CD4-positive, alpha-beta T cell treated with Interferon gamma for 1 hour (primary cell): ENCODE results near the gene FLNA.

Experiments
- DNase-seq: peaks from one replicate; pipeline ENCODE4 v3.0.0-alpha.2; 2020

Gene FLNA

DNA sequence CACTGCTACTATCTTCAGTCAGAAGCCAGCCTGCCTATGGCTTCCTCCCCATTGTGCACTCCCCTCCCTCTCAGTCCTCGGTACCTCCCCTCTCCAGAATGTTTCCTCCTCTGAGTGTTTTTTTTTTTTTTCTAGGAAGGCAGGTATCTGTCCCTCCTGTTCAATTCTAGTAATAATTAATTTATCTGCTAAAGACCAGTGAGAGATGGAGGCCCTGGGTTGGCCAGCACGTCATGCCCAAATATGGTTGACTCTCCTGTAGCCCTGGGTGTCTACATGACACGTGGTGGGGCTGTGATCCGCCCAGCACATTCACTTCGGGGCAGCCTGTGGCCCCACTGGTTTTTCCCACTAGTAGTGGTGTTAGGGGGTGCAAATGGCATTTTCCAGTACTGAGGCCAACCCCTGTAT is 1.8 kb downstream of the FLNA start:
- DNase-seq, result peak; percentile 40

DNA sequence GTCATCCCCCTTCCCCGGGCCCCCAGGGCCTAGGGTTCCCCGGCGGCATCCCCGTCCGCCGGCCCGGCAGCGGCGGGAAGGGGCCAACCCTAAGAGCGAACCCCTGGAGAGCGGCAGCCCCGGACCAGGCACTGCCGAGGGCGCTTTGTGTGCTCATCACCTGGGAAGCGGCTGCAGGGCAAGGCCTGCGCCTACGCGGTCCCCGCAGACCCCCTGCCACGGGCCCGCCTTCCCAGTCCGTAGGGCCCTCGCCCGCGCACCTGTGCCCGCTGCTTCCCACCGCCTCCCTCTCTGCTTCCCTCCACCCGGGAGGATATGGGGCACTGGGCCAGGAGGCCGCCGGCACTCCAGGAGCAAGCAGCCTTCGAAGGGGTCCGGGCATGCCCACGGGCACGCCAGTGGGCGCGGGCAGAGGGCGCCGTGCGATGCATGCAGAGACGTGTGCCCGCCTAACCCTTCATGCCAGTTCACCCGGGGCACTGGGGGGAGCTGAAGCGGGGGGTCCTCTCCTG is 2.6 kb downstream of the FLNA start:
- no peak for DNase-seq

- DNase-seq, result peak; percentile 94
Observed at GRCh38 chrX:154371017-154371788, 3.2 kb downstream of the FLNA start.

GRCh38 chrX:154370300-154371016 is 4.0 kb downstream of the FLNA start:
- no peak for DNase-seq

DNA sequence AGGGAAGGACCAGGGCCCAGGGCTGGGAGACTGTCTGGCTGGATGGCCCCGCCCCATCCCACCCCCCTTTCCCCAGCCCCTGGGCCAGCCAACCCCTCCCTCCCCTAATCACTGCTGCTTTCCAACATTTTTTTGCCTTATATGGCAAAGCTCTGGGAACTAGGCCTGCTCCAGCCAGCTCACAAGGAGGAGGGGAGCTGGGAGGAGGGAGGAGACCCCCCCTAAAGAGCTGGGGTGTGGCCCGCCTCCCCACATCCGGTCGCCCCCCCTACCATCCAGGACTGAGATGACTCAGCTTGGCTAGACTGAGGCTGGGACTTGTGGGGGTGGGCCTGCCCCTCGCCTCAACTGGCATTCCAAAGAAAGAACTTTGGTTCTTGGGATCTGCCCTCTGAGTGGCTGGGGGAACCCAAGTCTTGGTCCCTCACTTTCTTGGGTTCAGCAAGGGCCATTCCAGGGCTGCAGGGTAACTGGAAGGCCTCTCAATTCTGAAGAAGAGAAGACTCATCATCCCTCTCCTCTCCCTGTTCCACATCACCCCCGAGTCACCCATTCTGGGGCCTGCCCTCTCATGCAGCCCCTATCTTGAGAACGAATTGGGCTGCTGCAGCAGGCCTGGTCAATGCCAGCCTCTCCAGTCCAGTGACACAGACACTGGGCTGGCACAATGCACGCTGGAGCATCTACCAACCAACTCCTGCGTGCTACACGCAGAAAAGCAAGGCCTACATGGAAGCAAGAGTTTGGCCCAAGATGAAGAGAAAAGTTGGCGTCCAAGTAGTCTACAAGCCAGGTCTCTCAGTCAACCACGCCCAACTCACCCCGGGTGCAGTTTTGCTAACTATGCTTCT is 4.8 kb downstream of the FLNA start:
- peak; percentile 79 for DNase-seq

DNA sequence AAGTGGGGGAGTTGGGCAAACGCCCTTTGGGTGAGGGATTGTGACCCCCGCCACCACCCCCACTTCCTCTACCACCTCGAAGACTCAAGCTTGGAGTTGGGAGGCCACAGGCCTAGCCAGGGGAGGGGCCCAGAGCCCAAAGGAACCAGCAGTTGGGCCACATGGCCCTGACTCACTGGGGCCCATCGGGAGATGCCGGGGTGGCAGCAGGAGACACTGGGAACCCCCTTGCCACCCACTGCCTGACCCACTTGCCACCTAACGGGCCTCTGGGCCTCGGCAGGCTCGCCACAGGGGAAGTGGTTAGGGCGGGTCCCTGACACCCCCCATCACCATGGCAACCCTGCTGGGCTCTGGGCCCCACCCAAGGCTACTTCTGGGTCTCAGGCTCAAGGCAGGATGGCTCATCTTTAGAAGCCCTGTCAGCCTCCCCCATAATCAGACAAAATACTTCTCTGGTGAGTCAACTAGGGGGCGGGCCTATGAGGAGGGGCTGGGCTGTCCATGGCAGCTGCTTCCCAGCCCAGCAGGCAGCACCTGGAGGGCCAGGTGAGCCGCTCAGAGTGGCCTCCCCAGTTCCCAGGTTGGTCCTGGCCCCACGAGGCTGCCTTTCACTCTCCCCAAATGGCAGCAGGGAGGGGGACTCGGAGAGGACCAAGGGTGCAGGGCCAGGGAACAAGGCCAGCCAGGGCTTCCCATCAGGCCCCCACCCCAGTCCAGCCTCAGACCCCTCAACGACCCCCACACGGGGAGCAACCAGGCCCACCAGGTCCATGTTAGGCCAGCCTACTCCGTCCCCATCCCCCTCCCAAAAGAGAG is 5.6 kb downstream of the FLNA start:
- peak; percentile 97 for DNase-seq

DNA sequence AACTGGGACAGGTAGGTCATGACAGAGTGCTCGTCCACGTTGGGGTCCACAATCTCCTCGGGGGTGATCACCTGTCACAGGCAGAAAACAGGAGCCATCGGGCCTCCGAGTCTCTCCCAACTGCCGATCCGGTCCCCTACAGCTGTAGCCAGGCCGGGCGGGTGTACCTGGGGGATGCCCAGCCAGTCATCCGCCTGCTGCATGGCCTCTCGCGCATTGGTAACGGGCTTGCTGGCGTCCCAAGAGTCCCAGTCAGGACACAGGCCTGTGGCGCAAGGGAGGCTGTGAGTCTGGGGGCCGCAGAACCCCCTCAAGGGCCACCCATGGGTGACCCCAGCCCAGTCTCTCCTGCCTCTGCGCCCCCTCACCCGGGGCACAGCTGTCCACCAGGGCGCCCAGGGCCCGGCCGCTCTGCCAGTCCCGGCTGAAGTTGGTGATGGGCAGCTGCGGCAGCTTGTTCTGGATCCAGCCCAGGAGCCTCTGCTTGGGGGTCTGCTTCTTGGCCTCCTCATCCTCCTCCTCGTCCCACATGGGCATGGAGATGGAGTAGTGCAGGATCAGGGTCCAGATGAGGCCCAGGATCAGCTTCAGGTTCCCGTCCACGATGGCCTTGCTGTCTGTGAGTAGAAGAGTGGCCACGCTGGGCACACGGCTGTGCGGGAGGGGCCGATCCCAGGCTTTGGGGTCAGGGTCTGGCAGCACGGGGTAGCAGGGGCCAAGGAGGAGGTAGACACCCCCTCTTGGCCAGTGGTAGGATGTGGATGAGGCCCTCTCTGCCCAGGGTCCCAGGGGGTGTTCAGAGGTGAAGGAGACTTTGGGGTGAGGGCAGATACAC is 6.7 kb downstream of the FLNA start:
- DNase-seq, result no peak

DNA sequence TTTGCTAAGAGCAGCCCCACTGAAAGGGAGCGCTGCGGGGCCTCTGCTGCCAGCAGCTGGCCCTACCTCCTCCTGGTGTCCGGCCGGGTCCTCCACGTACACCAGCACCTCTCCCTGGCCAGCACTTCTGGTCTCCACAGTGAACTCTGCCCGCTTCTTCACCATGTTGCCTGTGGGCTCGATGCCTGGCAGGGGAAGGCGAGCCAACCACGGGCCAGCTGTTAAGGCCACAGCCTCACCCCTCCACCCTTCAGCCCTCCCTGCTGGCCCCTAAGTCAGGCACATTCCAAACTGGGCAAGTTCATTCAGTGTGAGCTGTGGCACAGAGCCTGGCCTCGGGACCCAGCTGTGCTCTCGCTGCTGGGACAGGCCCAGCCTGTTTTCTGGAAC is 7.8 kb downstream of the FLNA start:
- no peak for DNase-seq

DNA sequence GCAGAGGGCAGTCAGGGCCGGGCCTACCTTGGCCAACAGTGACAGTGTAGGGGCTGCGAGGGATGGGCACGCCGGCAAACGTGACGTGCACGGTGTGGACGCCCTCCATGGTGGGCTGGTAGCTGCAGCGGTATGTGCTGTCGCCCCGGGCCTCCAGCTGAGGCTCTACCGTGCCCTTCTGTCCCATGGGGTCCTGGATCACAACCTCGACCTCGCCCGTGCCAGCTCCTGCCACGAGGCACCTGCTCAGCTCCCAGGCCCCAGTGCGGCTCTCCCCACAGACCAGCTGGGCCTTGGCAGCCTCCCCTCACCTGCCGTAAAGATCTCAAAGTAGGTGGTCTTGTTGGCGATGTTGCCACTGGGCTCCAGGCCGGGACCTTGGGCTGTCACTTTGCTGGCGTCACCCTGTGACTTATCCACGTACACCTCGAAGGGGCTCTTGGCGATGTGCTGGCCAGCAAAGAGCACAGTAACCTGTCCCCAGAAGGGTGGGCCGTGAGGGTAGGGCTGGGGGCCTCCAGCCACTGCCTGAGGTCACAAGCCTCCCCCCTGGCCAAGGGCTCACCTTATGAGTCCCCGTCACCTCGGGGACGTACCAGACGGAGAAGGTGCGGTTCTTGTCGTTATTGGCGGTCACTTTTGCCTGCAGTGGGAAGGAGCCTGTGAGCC is 8.3 kb downstream of the FLNA start:
- no peak for DNase-seq

DNA sequence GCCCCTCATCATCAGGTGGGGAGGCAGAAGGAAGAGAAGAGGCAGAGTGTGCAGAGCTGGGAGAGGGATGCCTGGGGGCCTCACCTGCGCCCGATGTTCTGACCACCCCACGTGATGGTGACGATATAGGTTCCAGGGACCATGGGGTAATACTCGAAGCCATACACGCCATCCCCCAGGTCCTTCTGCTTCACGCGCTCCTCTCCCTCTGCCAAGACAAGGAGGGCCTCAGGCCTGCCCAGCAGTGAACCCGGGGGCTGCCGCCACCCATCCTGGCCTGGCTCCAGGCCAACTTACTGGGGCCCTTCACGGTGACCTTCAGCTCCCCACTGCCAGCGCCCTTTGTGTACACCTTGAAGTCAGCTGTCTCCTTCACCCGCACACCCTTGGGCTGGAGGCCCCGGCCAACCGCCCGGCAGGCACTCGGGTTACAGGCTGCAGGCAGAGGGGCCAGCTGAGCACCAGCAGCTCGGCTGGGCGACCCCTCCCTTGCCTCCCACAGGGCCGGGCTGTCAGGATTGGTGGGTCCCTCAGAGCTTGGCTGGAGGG is 9.3 kb downstream of the FLNA start:
- DNase-seq, result no peak

GRCh38 chrX:154363706-154364439 is 10.6 kb downstream of the FLNA start:
- no peak for DNase-seq

DNA sequence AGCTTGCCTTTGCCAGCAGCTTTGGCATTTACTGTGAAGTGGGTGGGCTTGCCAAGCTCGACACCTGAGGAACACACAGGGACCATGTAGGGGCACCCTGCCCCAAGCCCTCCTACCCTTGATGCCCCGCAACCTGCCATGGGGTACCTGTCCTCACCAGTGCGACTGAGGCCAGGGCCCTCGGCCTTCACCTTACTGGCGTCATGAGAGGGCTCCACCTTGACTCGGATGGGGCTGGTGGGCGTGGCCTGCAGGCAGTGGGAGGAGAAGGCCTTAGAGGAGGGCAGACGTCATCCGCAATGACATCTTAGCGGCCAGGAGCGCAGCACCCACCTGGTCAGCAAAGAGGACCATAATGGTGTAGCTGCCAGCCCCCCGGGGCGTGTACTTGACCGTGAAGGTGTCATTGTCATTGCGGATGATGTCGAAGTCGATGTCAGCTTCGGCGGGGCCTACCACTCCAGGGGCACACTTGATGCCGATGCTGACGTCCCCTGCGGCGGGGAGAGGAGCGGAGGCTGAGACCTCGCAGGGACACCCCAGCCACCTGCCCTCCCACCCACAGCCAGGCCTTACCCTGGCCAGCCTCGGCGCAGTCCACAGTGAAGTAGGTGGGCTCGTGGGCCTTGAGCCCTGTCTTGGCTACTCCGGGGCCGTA is 12.2 kb downstream of the FLNA start:
- no peak for DNase-seq

DNA sequence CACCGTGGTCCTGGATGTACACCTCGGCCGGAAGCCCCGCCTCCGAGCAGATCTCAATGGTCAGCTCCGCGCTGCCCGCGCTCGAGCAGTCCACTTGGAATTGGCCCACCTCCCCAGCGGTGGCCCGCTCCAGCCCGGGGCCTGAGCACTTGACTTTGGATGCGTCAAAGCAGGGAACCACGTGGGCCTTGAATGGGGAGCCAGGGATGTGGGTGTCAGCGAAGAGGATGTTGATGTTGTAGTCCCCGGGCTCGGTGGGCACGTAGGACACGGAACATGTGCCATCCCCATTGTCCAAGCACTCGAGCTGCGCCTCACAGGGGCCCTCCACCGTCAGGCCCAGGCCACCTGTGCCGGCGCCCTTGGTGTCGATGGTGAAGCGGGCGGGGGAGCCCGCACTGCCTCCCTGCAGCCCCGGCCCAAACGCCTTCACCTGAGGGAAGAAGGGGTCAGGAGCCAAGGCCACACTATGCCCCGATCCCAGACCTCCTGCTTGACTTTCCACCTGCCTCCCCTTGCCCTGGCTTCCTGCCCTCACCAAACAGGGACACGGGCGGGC is 14.2 kb downstream of the FLNA start:
- DNase-seq, result no peak

- no peak for DNase-seq
Observed at GRCh38 chrX:154359362-154360154, 14.9 kb downstream of the FLNA start.

GRCh38 chrX:154358829-154359228 is 15.6 kb downstream of the FLNA start:
- no peak for DNase-seq

DNA sequence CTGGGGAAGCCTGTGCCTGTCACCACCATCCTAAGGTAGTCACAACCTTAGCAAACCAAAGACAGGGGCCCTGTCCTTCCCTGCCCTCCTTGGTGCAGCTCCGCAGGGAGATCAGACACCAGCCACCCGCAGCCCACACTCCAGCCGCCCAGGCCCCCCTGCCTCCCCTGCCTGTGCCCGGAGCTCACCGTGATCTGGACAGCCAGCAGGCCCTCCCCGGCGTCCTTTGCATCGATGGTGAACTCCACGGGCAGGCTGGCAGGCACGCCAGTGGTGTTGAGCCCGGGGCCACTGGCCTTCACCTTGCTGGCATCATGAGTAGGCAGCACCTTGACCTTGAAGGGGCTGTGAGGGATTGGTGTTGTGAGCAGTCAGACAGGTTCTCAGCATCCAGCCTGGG is 16.4 kb downstream of the FLNA start:
- no peak for DNase-seq

- no peak for DNase-seq
Observed at GRCh38 chrX:154357205-154357604, 17.2 kb downstream of the FLNA start.

- DNase-seq, result no peak
Observed at GRCh38 chrX:154356596-154356995, 17.8 kb downstream of the FLNA start.
